Subcutaneous abdominal adipose tissue (tissue), 5 donors: Measurements from ENCODE around the gene SDK2.

ENCODE experiments used
- H3K27ac ChIP-seq: one replicate; pipeline ENCODE4 v1.7.0; 2013; ENCODE audit warnings: low read depth, mild to moderate bottlenecking, inconsistent platforms, low read length, moderate library complexity
- H3K27me3 ChIP-seq, 5 donors: one replicate each; pipeline ENCODE4 v1.7.0; 2013; ENCODE audit warnings: low read length in 5 of 5, inconsistent platforms in 1 of 5; ENCODE audit not compliant: control insufficient read depth in 5 of 5, insufficient read depth in 4 of 5
- H3K36me3 ChIP-seq, 5 donors: one replicate each; pipeline ENCODE4 v1.7.0; 2013; ENCODE audit warnings: low read length in 5 of 5; ENCODE audit not compliant: control insufficient read depth in 5 of 5, insufficient read depth in 5 of 5
- H3K4me1 ChIP-seq, 5 donors: one replicate each; pipeline ENCODE4 v1.7.0; 2013; ENCODE audit warnings: low read length in 5 of 5, mild to moderate bottlenecking in 3 of 5, moderate library complexity in 1 of 5; ENCODE audit not compliant: control insufficient read depth in 5 of 5, insufficient read depth in 5 of 5
- H3K4me3 ChIP-seq, 5 donors: one replicate each; pipeline ENCODE4 v1.7.0; 2013; ENCODE audit warnings: low read length in 5 of 5, low read depth in 1 of 5
- H3K9ac ChIP-seq, 5 donors: one replicate each; pipeline ENCODE4 v1.7.0; 2013; ENCODE audit warnings: low read length in 5 of 5, mild to moderate bottlenecking in 4 of 5, moderate library complexity in 3 of 5
- H3K9me3 ChIP-seq, 5 donors: one replicate each; pipeline ENCODE4 v1.7.0; 2013; ENCODE audit warnings: low read length in 5 of 5; ENCODE audit not compliant: control insufficient read depth in 5 of 5
- donor health status: healthy.
- donor health status: healthy.
- donor health status: healthy.
- donor health status: healthy.
- donor health status: healthy.

The SDK2 gene

DNA sequence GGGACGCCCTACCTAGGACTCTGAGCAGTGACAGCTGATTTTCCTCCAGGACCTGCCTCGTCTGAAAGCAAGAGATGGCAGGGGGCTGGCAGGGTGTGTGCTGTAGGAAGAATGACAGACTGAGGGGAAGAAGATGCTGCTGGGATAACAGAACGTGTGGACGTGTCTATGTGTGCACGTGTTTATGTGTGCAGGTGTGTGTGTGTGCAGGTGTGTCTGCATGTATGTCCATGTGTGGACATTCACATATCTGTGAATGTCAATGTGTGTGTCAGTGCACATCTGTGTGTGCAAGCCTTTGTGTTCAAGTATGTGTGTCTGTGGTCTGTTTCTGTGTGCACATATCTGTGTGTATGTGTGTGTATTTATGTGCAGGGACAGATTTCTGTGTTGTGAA lies 132.5 kb downstream of the SDK2 start:
- Histone ChIP-seq H3K4me3 (no peak overlapping the region), H3K27ac (no peak overlapping the region), H3K36me3 (no peaks in the 10 kb centered on the region), H3K9me3 (no peaks in the 10 kb centered on the region), H3K27me3 (peaks cover 5 to 39% (median 17%) of the 10 kb centered on the region in 5 donors), H3K9ac (no peak overlapping the region), H3K4me1 (no peaks in the 10 kb centered on the region)

DNA sequence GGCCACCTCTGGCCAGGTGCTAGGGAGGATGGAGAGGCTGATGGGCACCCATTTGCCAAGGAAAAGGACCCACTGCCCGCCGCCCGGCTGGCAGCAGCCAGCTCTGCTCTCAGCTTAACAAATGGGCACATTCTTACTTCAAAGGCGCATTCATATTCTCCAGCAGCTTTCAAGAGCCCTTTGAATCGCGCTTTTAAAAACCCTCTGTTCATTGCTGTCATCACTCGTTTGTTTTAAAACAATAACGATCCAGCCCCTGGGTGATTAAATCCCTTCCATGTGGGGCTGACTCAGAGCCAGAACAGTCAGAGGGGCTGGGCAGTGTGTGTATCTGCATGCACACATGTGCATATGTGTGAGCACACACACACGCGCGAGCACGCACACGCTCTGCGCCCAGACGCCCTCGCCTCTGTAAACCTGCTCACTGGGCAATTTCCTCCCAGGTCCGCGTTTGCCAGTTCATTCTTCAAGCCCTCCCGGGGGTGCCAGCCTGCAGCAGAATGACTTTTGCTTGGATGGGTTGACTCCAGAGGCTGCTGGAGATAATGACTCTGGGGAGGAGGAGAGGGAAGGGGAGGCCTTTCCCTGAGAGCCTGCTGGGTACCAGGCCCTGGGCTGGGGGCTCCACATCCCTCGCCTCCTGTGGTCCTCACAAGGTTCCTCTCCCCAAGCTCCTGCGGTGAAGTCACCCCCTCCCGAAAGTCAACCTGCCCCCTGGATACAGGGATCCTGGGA lies 133.1 kb downstream of the SDK2 start:
- H3K36me3 ChIP-seq: no peaks in the 10 kb centered on the region
- H3K4me3 ChIP-seq: no peak overlapping the region
- peaks cover 5 to 39% (median 17%) of the 10 kb centered on the region in 5 donors for H3K27me3 ChIP-seq
- no peak overlapping the region for H3K27ac ChIP-seq
- no peak overlapping the region for H3K9ac ChIP-seq
- H3K4me1 ChIP-seq: no peaks in the 10 kb centered on the region
- no peaks in the 10 kb centered on the region for H3K9me3 ChIP-seq

DNA sequence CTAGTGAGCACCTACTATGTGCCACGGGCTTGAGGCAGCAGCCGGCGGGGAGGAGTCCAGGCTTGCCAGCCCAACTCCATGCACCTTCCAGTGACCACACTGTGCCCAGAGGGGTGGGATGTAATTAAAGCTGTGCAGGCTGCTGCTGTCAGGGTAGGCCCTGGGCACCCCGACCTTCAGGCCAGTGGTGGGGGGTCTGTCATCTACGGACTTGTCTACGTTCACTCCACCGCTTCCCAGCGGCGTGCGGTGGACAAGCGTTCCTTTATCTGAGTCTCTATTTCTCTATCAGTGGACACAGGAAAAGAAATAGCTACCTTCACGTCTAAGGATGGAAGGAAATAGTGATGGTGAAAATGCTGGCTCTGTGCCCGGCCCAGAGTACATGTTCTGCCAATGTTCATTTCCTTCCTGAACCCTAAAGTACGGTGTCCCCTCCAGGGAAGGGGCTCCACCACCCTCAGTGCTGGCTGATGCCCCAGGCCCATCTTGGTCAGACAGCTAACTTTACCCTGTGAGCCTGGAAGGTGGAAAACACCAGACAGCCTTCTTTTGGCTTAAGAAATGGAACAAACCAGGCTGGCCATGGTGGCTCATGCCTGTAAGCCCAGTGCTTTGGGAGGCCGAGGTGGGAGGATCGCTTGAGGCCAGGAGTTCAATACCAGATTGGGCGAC lies 135.2 kb downstream of the SDK2 start:
- Histone ChIP-seq H3K9ac (no peak overlapping the region), H3K4me1 (no peaks in the 10 kb centered on the region), H3K36me3 (no peaks in the 10 kb centered on the region), H3K9me3 (no peaks in the 10 kb centered on the region), H3K4me3 (no peak overlapping the region), H3K27me3 (peaks cover 5 to 34% (median 17%) of the 10 kb centered on the region in 5 donors), H3K27ac (no peak overlapping the region)

DNA sequence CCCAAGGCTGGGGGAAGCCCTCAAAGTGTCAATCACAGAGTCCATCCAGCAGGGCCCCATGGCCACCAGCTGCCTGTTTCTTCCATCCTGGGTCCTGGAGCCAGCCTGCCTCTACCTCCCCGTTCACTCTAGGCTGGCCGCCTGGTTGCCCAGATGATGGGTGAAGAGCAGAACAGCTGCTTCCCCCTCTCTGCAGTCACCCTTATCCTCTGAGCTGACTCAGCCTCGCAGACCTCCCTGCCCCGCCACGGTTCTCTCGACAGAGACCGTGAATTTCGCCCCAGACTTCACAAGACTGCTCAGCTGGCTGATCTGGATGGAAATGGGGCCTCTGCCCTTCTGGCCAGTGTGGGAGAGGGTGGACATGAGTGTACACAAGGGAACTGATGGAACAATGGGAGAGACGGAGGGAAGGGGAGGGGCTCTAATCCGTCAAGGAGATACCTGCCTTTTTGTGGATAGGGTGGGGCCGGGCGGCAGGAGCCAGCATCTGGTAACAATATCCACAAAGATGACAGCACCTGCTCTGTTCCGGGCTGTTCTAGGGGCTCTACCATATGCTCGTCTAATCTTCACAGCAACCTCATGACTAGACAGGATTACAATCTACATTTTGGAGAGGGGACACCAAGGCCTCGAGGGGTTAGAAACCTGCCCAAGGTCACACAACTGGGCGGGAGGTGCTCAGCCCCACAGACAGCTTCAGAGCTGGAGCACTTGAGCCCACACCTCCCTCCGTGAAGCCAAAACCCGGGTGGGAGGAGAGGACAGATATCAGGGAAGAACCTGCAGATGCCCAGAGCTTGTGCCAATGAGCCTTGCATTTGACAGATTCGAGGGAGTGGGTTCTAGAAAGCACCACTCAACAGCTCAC lies 136.0 kb downstream of the SDK2 start:
- Histone ChIP-seq H3K27ac (no peak overlapping the region), H3K9ac (no peak overlapping the region), H3K27me3 (peaks cover 5 to 34% (median 17%) of the 10 kb centered on the region in 5 donors), H3K36me3 (no peaks in the 10 kb centered on the region), H3K9me3 (peaks cover 0 to 4% (median 0%) of the 10 kb centered on the region in 5 donors), H3K4me3 (no peak overlapping the region), H3K4me1 (no peaks in the 10 kb centered on the region)

DNA sequence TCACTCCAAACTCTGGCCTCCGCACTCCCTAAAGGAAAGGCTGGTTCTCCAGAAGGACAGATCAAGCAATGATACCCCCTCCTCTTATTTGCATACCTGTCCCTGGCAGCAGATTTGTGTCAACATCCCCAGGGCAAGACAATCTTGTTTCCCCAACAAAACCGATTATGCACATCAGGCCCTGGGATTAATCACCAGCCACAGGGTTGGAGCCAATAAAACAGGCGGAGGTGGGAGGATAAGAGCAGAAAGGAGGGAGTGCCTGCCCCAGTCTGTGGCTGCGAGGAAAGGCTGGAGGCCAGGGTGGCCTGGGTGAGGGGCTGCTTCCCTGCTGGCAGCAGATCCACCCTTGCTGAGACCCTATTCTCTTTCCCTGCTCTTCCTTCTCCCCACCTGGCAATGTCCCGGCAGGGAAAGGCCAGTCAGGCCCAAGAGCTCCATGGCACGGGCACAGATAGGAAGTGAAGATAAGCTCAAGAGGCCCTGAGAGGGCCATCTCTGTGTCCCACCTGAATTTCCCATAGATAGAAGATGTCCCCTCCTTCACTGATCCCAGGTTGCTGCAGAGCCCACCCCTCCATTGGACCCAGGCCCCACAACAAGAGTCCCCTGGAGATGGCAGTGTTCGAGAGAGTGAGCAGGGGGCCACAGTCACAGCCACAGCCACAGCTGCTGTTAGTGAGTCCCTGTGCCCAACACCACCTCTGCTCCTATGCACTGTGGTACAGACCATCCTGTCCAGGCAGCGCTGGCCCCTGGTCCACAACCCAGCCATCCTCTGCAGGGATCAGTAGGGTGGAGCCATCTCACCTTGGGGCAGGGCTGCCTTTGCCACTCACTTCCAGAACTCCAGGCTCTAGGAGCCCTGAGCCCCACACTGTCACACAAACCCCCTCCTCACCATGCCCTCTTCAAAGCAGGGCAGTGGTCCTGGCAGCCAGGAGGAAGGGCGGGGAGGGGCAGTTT lies 137.5 kb downstream of the SDK2 start:
- Histone ChIP-seq H3K27me3 (peaks cover 5 to 32% (median 17%) of the 10 kb centered on the region in 5 donors), H3K9ac (no peak overlapping the region), H3K9me3 (peaks cover 0 to 4% (median 0%) of the 10 kb centered on the region in 5 donors)

DNA sequence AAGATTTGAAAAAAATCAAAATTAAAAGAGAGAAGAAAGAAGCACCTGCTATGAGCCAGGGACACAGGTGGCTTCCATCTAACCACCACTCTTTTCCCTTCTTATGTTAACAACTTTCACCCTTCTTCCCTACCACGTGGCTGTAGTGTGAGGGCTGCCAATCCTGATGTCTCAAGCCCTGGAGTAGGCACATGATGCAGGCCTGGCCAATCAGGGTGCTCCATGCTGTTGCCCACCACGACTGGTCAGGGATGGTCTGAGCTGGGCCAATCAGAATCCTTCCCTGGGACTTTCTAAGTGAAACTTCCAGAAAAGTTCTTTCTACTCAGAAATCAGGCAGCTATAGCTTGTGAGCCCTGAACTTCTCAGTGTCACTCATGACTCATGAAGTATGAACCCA lies 140.7 kb downstream of the SDK2 start:
- Histone ChIP-seq H3K36me3 (no peaks in the 10 kb centered on the region), H3K9me3 (peaks cover 0 to 4% (median 0%) of the 10 kb centered on the region in 5 donors), H3K27ac (no peak overlapping the region), H3K4me1 (no peaks in the 10 kb centered on the region), H3K9ac (no peak overlapping the region), H3K4me3 (no peak overlapping the region), H3K27me3 (peaks cover 7 to 26% (median 10%) of the 10 kb centered on the region in 5 donors)

More for the DNA sequence above, 137.5 kb downstream of the SDK2 start:
- Histone ChIP-seq H3K4me3 (no peak overlapping the region), H3K36me3 (no peaks in the 10 kb centered on the region), H3K4me1 (no peaks in the 10 kb centered on the region), H3K27ac (no peak overlapping the region)

DNA sequence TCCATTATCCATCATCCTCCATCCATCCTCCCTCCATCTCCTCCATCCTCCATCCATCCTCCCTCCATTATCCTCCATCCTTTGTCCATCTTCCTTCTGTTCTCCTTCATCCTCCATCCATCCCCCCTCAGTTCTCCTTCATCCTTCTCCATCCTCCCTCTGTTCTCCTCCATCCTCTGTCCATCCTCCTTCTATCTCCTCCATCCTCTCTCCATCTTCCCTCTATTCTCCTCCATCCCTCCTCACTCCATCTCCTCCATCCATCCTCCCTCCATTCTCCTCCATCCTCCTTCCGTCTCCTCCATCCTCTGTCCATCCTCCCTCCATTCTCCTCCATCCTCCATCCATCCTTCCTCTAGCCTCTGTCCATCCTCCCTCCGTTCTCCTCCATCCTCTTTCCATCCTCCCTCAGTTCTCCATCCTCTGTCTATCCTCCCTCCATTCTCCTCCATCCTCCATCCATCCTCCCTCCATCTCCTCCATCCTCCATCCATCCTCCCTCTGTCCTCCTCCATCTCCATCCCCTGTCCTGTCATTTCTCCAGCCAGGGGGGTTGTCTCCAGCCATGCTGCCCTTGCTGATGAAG lies 143.7 kb downstream of the SDK2 start:
- Histone ChIP-seq H3K9me3 (peaks cover 0 to 4% (median 0%) of the 10 kb centered on the region in 5 donors), H3K27me3 (peaks cover 0 to 16% (median 12%) of the 10 kb centered on the region in 5 donors), H3K9ac (no peak overlapping the region), H3K36me3 (no peaks in the 10 kb centered on the region), H3K4me1 (no peaks in the 10 kb centered on the region), H3K27ac (no peak overlapping the region), H3K4me3 (no peak overlapping the region)

DNA sequence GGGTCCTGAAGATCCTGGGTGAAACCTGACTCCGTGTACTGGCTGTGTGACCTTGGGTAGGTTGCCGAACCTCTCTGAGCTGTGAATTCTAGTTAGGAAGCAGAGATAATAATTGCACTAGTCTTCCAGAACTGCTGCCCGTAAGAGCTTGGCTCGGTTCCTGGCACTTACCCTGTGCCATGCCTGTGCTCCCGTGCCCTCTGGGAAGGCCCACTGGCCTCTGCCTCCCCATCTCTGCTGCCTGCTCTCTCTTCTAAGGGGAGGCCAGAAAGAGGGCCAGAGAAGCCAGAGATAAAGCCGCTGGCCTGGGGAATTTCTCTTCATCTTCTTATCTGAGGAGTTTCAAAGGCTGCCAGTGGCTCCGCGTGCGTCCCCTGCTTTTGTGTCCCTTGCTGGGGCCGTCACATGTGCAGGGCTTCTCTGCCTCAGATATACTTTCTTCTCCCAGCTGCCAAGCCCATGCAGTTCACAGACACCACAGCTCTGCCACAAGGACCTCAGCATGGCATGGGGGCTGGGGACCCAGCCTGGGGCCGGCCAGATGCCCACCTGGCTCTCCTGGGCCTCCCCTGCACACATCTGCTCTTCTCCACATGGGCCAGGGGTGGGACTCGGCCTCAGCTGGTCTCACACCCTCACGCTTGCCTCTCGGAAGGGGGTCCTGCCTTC lies 145.2 kb downstream of the SDK2 start:
- H3K36me3 ChIP-seq: no peaks in the 10 kb centered on the region
- no peak overlapping the region for H3K27ac ChIP-seq
- H3K4me3 ChIP-seq: no peak overlapping the region
- peaks cover 0 to 30% (median 26%) of the 10 kb centered on the region in 5 donors for H3K27me3 ChIP-seq
- no peaks in the 10 kb centered on the region for H3K4me1 ChIP-seq
- peaks cover 0 to 4% (median 0%) of the 10 kb centered on the region in 5 donors for H3K9me3 ChIP-seq
- no peak overlapping the region for H3K9ac ChIP-seq
